GOT3 (cell line): ENCODE measurements around the gene PXYLP1.

Experiments used
- DNase-seq: peaks from one replicate; lab custom pipeline; 2025; ENCODE audit warnings: mixed read lengths; lab: John Stamatoyannopoulos, UW

Gene PXYLP1

DNA sequence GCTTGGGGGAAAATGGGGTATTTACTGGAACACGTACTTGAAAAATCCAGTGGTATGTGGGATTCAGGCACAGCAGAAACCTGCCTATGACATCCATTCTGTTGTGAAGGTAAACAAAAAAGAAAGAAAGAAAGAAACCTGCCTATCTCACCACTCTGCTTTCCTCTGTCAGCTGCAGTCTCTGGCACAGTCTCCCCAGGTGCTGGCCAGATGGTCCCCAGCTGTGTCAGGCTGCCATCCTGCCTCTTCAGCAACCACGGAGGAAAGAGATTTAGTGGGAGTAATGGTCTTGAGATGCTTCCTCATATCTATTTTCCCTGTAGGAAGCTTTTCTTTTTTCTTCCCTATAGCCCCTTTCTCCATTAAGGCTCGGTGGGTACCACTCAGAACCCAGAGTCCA, 2.5 kb upstream of the PXYLP1 start:
- DNase-seq, result no peak

DNA sequence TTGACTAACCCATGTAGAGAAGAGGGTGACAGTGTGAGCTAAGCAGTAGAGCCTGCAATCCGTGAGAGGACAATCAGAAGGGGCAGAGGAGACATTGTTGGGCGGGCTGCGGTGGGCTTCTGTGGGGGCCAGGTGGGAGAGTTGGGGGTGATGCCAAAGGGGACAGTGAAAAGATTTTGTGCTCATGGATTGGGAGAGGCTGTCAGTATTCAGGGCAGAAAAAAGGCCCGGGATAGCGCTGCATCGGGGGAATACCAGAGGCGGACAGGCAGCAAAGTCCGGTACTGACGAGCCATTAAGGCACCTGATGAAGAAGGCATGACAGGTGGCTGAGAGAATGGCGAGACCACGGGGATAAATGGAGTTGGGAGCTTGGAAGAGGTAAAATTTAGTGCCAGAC, 1.3 kb upstream of the PXYLP1 start:
- no peak for DNase-seq

- no peak for DNase-seq
These were observed 563 bp downstream of the PXYLP1 start for GRCh38 chr3:141231952-141232823.

DNA sequence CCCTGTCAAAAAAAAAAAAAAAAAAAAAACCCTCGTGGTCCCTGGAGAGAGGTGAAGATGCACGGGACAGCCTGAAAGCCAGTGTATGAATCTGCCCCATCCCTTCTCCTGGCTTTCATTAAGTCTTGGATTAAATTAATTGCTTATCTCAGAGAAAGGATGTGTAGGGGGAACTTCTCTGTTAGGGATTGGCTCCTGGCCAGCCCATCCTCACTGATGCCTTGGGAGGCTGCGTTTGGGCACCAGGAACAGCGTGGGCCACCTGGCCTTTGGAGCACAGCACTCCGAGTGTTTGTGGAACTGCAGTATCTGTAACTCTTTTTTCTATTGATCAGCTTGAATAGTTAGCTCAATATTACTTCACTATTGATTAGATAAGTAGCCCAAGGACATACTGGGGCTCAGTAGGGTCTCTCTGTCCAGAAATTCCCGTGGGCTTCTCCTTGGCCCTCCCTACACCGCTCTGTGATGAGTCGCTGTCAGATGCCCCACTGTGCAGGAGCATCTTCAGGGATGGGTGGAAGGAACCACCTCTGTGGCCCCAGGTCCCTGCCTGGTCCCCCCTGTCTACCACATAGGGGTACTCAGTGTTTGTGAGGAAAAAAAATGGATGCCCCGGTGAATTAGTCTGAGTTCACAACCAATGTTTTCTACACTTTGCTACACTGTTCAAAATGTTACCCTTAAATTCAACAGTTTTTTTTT, 2.0 kb downstream of the PXYLP1 start:
- DNase-seq, result no peak

DNA sequence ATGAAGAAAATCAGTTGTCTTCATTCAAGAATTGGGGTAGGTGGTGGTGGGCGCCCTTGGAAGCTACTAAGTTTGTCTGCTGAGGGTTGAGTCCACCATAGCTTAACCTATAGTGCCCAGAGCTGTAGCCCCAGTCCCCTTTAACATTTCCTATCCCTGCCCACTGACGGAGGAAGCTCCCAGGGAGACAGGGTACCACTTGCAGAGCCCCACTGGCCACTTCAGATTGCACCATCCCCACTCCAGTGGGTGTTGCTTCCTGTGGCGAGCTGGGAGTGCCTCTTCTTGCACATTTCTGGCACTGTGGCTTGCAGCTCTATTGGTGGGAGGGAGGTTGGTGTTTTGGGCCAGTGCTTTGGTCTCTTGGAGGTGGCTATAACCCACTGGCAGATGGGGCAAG, 2.7 kb downstream of the PXYLP1 start:
- DNase-seq, result no peak

DNA sequence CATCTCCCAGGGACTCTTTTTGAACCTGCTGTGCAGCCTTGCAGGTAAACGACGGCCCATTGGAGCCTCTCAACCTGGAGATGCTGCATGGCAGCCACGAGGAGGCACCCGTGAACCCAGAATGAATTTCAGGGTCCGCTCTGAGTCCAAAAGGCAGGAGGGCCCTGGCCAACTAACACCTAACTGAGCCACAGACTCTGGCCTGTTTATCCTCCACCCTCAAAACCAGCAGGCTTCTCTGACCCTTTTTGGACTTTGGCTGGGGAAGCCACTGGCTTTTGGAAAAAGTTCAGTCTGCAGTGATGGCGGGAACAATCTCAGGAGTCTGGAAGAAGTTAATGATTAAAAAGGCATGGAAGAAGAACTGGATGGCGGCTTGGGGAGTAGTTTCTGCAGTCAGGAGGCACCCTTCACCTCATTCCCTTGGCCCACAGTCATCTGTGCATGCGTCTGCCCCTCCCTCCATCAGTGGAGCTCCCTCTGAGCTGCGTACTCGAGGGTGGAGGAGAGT, 4.1 kb downstream of the PXYLP1 start:
- no peak for DNase-seq

- no peak for DNase-seq
These were observed 4.7 kb downstream of the PXYLP1 start for GRCh38 chr3:141236361-141236760.

DNA sequence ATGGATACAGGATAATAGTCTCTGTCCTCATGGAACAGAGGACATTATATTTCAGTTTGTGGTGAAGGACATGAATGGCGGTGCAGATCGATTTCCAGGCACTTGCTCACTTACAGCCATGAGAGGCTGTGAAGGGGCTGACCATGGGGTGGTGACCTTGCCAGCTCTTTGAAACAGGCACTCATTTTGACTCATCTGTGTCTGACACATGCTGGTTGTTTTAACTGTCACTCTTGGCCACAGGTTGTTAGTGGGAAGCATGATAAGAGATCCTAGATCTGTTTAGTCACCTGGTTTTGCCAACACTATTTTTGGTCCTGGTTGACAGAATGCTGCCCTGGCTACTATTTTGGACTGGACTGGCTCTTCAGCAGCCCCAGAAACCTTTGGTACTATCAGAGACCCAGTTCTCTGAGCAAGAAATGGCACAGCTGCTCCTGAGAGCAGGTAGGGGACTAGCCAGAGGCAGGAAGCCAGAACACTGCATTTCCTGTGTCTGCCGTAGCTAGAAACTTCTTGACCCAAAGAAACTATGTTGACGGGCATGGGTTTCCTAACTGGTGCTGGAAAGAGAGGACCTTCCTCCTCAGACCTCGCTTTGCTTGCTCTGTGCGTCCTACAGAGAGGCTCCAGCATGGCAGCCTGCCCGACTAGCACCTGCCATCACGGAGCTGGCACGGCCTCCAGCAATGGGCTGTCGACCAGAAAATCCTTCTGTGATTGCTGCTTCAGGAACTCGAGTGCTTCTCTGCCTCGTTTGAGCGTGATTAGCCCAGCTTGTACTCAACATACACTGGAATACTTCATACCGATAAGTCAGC, 6.3 kb downstream of the PXYLP1 start:
- no peak for DNase-seq

GRCh38 chr3:141239511-141240281, 8.1 kb downstream of the PXYLP1 start:
- DNase-seq, result no peak

DNA sequence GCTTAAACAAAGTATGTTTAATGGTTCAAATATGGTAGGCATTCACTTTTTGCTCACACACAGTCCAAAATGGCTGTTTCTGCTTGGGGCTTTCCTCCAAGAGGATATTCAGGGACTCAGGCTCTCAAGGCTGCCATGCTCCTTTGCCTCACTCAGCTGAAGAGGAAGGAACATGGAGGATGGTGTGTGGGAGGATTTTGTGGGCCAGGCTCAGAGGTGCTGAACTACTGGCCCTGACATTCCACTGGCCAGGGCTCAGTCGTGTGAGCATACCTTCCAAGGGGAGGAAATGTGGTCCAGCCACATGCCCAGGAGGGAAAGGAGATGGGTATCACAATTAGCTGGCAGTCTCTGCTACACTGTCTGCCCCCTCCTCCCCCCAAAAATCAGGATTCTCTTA, 8.7 kb downstream of the PXYLP1 start:
- no peak for DNase-seq

DNA sequence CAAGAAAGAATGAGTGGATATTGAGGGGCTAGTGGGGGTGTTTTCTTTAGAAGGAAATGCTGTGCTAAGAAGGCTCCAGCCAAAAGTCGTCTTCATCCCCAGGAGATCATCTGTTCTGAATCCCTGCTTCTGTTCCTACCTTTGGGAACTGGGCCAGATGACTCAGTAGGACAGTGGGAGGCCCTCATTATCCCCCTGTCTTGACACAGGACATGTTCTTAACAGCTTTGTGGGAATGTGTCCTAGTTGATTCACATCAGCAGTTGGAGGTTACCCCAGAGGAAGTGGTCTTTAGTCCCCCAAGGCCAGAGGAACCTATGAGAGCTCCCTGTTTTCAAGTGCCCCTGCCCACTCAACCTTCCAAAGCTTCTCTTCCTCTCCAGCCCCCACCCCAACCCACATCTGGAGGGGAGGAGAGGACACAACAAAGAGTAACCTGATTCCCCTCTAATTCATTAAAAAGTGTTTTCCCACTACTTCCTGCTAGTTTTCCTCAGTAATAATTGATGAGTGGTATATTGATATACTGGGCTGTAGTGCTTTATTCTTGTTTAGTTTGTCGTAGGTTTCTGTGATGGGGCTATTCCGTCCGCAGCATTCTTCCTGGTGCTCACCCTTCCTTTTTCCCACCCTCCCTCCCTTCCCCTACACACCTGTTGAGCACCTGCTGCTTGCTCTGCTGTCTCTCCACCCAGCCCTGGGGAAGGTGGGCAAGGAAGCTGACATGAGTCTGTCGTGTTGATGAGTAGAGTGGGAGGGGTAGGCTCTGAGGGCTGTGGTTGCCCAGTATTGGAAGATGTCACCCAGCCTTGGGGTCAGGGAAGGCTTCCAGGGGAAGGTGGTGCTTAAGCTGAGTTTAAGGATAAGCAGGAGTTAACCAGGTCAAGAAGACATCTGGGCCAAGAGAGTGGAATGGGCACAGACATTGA, 9.3 kb downstream of the PXYLP1 start:
- no peak for DNase-seq

GRCh38 chr3:141241616-141242376, 10.2 kb downstream of the PXYLP1 start:
- peak; percentile 15 for DNase-seq

- DNase-seq, result no peak
These were observed 10.9 kb downstream of the PXYLP1 start for GRCh38 chr3:141242377-141243092.

GRCh38 chr3:141243271-141243707, 11.7 kb downstream of the PXYLP1 start:
- no peak for DNase-seq

GRCh38 chr3:141246224-141246957, 14.8 kb downstream of the PXYLP1 start:
- DNase-seq, result no peak

- no peak for DNase-seq
These were observed 15.3 kb downstream of the PXYLP1 start for GRCh38 chr3:141246958-141247301.

- DNase-seq, result no peak
These were observed 16.4 kb downstream of the PXYLP1 start for GRCh38 chr3:141248064-141248463.

DNA sequence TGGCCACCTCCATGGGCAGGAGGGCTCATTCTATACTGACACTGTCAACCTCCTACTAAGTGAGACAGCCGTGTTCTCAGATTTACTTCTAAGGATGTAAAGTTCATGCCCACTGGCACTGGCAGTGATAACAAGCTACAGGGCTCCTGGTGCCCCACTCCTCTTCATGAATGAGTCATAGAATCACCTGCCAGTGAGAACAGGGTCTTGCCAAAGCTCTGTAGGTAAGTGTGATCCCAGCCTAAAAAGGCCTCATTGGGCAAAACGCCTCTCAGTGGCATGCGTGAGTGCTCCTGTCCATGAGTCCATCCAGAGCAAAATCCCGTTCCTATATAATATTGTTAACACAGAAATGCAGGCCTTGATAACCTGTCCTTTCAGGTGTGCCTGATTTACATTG, 17.4 kb downstream of the PXYLP1 start:
- DNase-seq, result no peak
